ENCODE data around the gene DNAJC30. TPM values are rescaled to one million over a fixed set of nuclear protein-coding genes. Genes with fewer than 3 reads are reported as not detected.
A peak's percentile ranks its signal among the peaks of the same experiment; 100 is the strongest.

Gene DNAJC30
- total RNA-seq, 1 donor from 2014 or later: 8.4 TPM

GRCh38 chr7:73646785-73647724, 36.2 kb downstream of the DNAJC30 start:
- DNase-seq: no peak
- H3K27ac Mint-ChIP-seq (ENCODE audit: unreplicated experiment): no peak overlapping the region
- H3K27me3 Mint-ChIP-seq (ENCODE audit: unreplicated experiment): peaks cover 20% of the 10 kb centered on the region
- no peak for TF ChIP-seq CTCF (IDR thresholded peaks at IDR 0.05; ENCODE audit: partially characterized antibody, unreplicated experiment)
- H3K4me3 Mint-ChIP-seq (ENCODE audit: unreplicated experiment): peak overlapping the region; percentile 46
- no peaks in the 10 kb centered on the region for H3K4me1 Mint-ChIP-seq (ENCODE audit: low read depth, unreplicated experiment)
- H3K9me3 Mint-ChIP-seq (ENCODE audit: unreplicated experiment): peaks cover 3% of the 10 kb centered on the region
- H3K36me3 Mint-ChIP-seq (ENCODE audit: unreplicated experiment): no peaks in the 10 kb centered on the region

GRCh38 chr7:73645643-73646174, 37.5 kb downstream of the DNAJC30 start:
- Mint-ChIP-seq H3K4me1 (ENCODE audit: low read depth, unreplicated experiment) (no peaks in the 10 kb centered on the region), H3K27me3 (ENCODE audit: unreplicated experiment) (peaks cover 16% of the 10 kb centered on the region), H3K27ac (ENCODE audit: unreplicated experiment) (no peak overlapping the region), H3K36me3 (ENCODE audit: unreplicated experiment) (no peaks in the 10 kb centered on the region), H3K4me3 (ENCODE audit: unreplicated experiment) (no peak overlapping the region), H3K9me3 (ENCODE audit: unreplicated experiment) (no peaks in the 10 kb centered on the region)
- TF ChIP-seq CTCF (IDR thresholded peaks at IDR 0.05; ENCODE audit: partially characterized antibody, unreplicated experiment): no peak
- DNase-seq: no peak

- Mint-ChIP-seq H3K4me1 (ENCODE audit: low read depth, unreplicated experiment) (no peaks in the 10 kb centered on the region), H3K9me3 (ENCODE audit: unreplicated experiment) (no peaks in the 10 kb centered on the region), H3K4me3 (ENCODE audit: unreplicated experiment) (no peak overlapping the region), H3K27me3 (ENCODE audit: unreplicated experiment) (peaks cover 16% of the 10 kb centered on the region), H3K36me3 (ENCODE audit: unreplicated experiment) (no peaks in the 10 kb centered on the region), H3K27ac (ENCODE audit: unreplicated experiment) (no peak overlapping the region)
- no peak for DNase-seq
- TF ChIP-seq CTCF (IDR thresholded peaks at IDR 0.05; ENCODE audit: partially characterized antibody, unreplicated experiment): no peak
Measured at GRCh38 chr7:73644688-73645286, 38.5 kb downstream of the DNAJC30 start.

- H3K9me3 Mint-ChIP-seq (ENCODE audit: unreplicated experiment): peaks cover 2% of the 10 kb centered on the region
- no peak overlapping the region for H3K27ac Mint-ChIP-seq (ENCODE audit: unreplicated experiment)
- no peak for TF ChIP-seq CTCF (IDR thresholded peaks at IDR 0.05; ENCODE audit: partially characterized antibody, unreplicated experiment)
- no peaks in the 10 kb centered on the region for H3K4me1 Mint-ChIP-seq (ENCODE audit: low read depth, unreplicated experiment)
- DNase-seq: no peak
- H3K27me3 Mint-ChIP-seq (ENCODE audit: unreplicated experiment): peaks cover 13% of the 10 kb centered on the region
- no peaks in the 10 kb centered on the region for H3K36me3 Mint-ChIP-seq (ENCODE audit: unreplicated experiment)
- no peak overlapping the region for H3K4me3 Mint-ChIP-seq (ENCODE audit: unreplicated experiment)
Measured at GRCh38 chr7:73642834-73643233, 40.4 kb downstream of the DNAJC30 start.
